GM23338 (cell line): ENCODE results near the gene POMC. TPM values are rescaled to one million over a fixed set of nuclear protein-coding genes. Genes with fewer than 3 reads are reported as not detected.

Source experiments
- ATAC-seq: fragments of 200-7000 bp; cut with Tn5 transposase; 3 replicates; pipeline ENCODE4 v1.9.1; 2020
- DNase-seq: peaks from one replicate; pipeline ENCODE4 v3.0.0-alpha.2; 2015; ENCODE audit warnings: low spot score
- H2AFZ ChIP-seq: fragments of 200-600 bp; sonication (generic); 2 replicates; pipeline ENCODE4 v1.8.0; 2016; ENCODE audit warnings: antibody characterized with exemption, mild to moderate bottlenecking, moderate library complexity
- H3F3A ChIP-seq: fragments of 200-600 bp; sonication (generic); replicated peaks from 2 replicates; pipeline ENCODE4 v1.8.0; 2017; ENCODE audit warnings: antibody characterized with exemption, mixed run types, low read depth
- H3K27ac ChIP-seq: fragments of 200-600 bp; sonication (generic); 2 replicates; pipeline ENCODE4 v1.6.1; 2016; ENCODE audit warnings: low read depth
- H3K27me3 ChIP-seq: fragments of 200-600 bp; sonication (generic); 2 replicates; pipeline ENCODE4 v1.8.0; 2016; ENCODE audit warnings: mild to moderate bottlenecking, mixed run types, moderate library complexity; ENCODE audit not compliant: insufficient read depth
- H3K36me3 ChIP-seq: fragments of 200-600 bp; sonication (generic); 2 replicates; pipeline ENCODE4 v1.8.0; 2016; ENCODE audit warnings: mild to moderate bottlenecking; ENCODE audit not compliant: insufficient read depth
- H3K4me1 ChIP-seq: fragments of 200-600 bp; sonication (generic); 2 replicates; pipeline ENCODE4 v1.8.0; 2016; ENCODE audit warnings: mild to moderate bottlenecking, moderate library complexity; ENCODE audit not compliant: insufficient read depth
- H3K4me2 ChIP-seq: fragments of 200-600 bp; sonication (generic); 2 replicates; pipeline ENCODE4 v1.7.1; 2017; ENCODE audit warnings: mixed run types
- H3K4me3 ChIP-seq: fragments of 200-600 bp; sonication (generic); 2 replicates; pipeline ENCODE4 v1.6.1; 2016; ENCODE audit warnings: mixed run types
- H3K79me2 ChIP-seq: fragments of 200-600 bp; sonication (generic); replicated peaks from 2 replicates; pipeline ENCODE4 v1.8.0; 2017; ENCODE audit warnings: mild to moderate bottlenecking; ENCODE audit not compliant: insufficient read depth
- H3K9me2 ChIP-seq: fragments of 200-600 bp; sonication (generic); 2 replicates; pipeline ENCODE4 v1.8.0; 2017; ENCODE audit not compliant: insufficient read depth
- H4K20me1 ChIP-seq: fragments of 200-600 bp; sonication (generic); replicated peaks from 2 replicates; pipeline ENCODE4 v1.8.0; 2017; ENCODE audit warnings: mild to moderate bottlenecking; ENCODE audit not compliant: insufficient read depth
- H3K27ac Mint-ChIP-seq: 2 replicates; pipeline ENCODE4 v1.8.0; 2020; ENCODE audit warnings: inconsistent platforms, mild to moderate bottlenecking, moderate library complexity, mixed read lengths
- H3K27me3 Mint-ChIP-seq: 3 replicates; pipeline ENCODE4 v1.8.0; 2022; ENCODE audit warnings: low read depth, mild to moderate bottlenecking, moderate library complexity, mixed read lengths, inconsistent platforms; ENCODE audit not compliant: insufficient read depth, poor library complexity
- H3K36me3 Mint-ChIP-seq: 3 replicates; pipeline ENCODE4 v1.8.0; 2021; ENCODE audit warnings: low read depth, mild to moderate bottlenecking, inconsistent platforms, moderate library complexity, mixed read lengths
- H3K4me1 Mint-ChIP-seq: 3 replicates; pipeline ENCODE4 v1.8.0; 2020; ENCODE audit warnings: mild to moderate bottlenecking, inconsistent platforms, mixed read lengths
- H3K4me3 Mint-ChIP-seq: 3 replicates; pipeline ENCODE4 v1.8.0; 2021; ENCODE audit warnings: moderate library complexity, mild to moderate bottlenecking, inconsistent platforms, mixed read lengths
- H3K9me3 Mint-ChIP-seq: 3 replicates; pipeline ENCODE4 v1.8.0; 2020; ENCODE audit warnings: moderate library complexity, mild to moderate bottlenecking, inconsistent platforms, mixed read lengths
- CREB1 ChIP-seq: fragments of 250-450 bp; sonication (Bioruptor Pico); IDR thresholded peaks from 2 replicates; pipeline ENCODE4 v1.5.0; 2020; ENCODE audit warnings: low read depth, mild to moderate bottlenecking, moderate library complexity
- EZH2phosphoT487 ChIP-seq: fragments of 200-600 bp; sonication (generic); IDR thresholded peaks from one replicate; pipeline ENCODE4 v1.8.1; 2018; ENCODE audit warnings: antibody characterized with exemption; ENCODE audit not compliant: unreplicated experiment
- JUNB ChIP-seq: IDR thresholded peaks from one replicate; pipeline ENCODE4 v1.6.1; 2016; ENCODE audit warnings: antibody characterized with exemption; ENCODE audit not compliant: unreplicated experiment
- NANOG ChIP-seq: IDR thresholded peaks from 2 replicates; pipeline ENCODE4 v1.6.1; 2016; ENCODE audit warnings: antibody characterized with exemption, borderline replicate concordance
- STAT1 ChIP-seq: IDR thresholded peaks from one replicate; pipeline ENCODE4 v1.6.1; 2016; ENCODE audit warnings: antibody characterized with exemption; ENCODE audit not compliant: unreplicated experiment
- ZNF114 ChIP-seq: fragments of 250-450 bp; sonication (Bioruptor Pico); IDR thresholded peaks from 2 replicates; pipeline ENCODE4 v1.5.0; 2020; ENCODE audit warnings: mild to moderate bottlenecking, moderate library complexity
- ZNF331 ChIP-seq: fragments of 250-450 bp; sonication (Bioruptor Pico); IDR thresholded peaks from 2 replicates; pipeline ENCODE4 v1.5.0; 2020; ENCODE audit warnings: low read depth, mild to moderate bottlenecking, moderate library complexity
- polyA plus RNA-seq: library from polyadenylated mRNA; unstranded; fragments of >200 nt; fragmentation: Nextera tagmentation; extraction: Ambion mirVana; gene quantifications from 2 replicates; pipeline ENCODE4 v1.2.1, GENCODE V29; 2016
- total RNA-seq: library from RNA; depleted of rRNA; stranded (reverse); fragments of >200 nt; shearing (Covaris generic); gene quantifications from 2 replicates; pipeline ENCODE4 v1.2.3, GENCODE V29; 2014
- TF ChIP-seq, protein P1 (sequence below), 2 experiments: fragments of 200-600 bp in 1 of 2; sonication (generic) in 1 of 2; conservative IDR thresholded peaks; 2 replicates each; pipeline versions ENCODE4 v1.5.1 to v1.6.1; 2016 to 2017; ENCODE audit warnings: antibody characterized with exemption in 2 of 2, low read depth in 2 of 2, mild to moderate bottlenecking in 2 of 2, moderate library complexity in 1 of 2
- TF ChIP-seq, protein P2 (sequence below): IDR thresholded peaks from one replicate; pipeline ENCODE4 v1.6.1; 2018; ENCODE audit warnings: antibody characterized with exemption; ENCODE audit not compliant: unreplicated experiment
- TF ChIP-seq, protein P3 (sequence below): IDR thresholded peaks from 2 replicates; pipeline ENCODE4 v1.6.1; 2016; ENCODE audit warnings: antibody characterized with exemption
- TF ChIP-seq, protein P4 (sequence below): fragments of 250-450 bp; sonication (Bioruptor Pico); IDR thresholded peaks from 2 replicates; pipeline ENCODE4 v1.5.0; 2020; ENCODE audit warnings: mild to moderate bottlenecking, moderate library complexity

Gene POMC
- total and polyA plus RNA-seq, 2 experiments from 2014 or later: 8.5 to 12.3 TPM

DNA sequence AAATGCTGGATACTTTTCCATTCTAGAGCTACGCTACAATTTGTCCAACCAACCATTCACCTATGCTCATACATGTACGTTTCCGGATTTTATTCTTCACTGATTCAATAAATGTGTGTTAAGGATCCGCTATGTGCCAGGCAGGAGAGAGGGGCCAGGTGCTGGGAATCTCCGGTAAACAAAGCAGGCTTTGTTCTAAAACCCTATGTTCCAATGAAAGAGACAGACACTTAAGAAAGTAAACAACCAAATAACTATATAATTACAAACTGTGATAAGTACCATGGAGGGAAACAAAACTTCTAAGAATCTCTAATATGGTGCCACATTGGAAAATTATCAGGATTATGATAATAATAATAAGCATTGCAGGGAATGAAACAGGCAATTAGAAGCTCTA lies 22.2 kb upstream of the POMC start (continued):
- TF ChIP-seq, protein P1, sequence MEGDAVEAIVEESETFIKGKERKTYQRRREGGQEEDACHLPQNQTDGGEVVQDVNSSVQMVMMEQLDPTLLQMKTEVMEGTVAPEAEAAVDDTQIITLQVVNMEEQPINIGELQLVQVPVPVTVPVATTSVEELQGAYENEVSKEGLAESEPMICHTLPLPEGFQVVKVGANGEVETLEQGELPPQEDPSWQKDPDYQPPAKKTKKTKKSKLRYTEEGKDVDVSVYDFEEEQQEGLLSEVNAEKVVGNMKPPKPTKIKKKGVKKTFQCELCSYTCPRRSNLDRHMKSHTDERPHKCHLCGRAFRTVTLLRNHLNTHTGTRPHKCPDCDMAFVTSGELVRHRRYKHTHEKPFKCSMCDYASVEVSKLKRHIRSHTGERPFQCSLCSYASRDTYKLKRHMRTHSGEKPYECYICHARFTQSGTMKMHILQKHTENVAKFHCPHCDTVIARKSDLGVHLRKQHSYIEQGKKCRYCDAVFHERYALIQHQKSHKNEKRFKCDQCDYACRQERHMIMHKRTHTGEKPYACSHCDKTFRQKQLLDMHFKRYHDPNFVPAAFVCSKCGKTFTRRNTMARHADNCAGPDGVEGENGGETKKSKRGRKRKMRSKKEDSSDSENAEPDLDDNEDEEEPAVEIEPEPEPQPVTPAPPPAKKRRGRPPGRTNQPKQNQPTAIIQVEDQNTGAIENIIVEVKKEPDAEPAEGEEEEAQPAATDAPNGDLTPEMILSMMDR (conservative IDR thresholded peaks at IDR 0.05; ENCODE audit: low read depth in 2 of 2): no peak
- TF ChIP-seq ZNF331 (CRISPR knock-in tag): no peak
- TF ChIP-seq EZH2phosphoT487: no peak
- TF ChIP-seq, protein P2, sequence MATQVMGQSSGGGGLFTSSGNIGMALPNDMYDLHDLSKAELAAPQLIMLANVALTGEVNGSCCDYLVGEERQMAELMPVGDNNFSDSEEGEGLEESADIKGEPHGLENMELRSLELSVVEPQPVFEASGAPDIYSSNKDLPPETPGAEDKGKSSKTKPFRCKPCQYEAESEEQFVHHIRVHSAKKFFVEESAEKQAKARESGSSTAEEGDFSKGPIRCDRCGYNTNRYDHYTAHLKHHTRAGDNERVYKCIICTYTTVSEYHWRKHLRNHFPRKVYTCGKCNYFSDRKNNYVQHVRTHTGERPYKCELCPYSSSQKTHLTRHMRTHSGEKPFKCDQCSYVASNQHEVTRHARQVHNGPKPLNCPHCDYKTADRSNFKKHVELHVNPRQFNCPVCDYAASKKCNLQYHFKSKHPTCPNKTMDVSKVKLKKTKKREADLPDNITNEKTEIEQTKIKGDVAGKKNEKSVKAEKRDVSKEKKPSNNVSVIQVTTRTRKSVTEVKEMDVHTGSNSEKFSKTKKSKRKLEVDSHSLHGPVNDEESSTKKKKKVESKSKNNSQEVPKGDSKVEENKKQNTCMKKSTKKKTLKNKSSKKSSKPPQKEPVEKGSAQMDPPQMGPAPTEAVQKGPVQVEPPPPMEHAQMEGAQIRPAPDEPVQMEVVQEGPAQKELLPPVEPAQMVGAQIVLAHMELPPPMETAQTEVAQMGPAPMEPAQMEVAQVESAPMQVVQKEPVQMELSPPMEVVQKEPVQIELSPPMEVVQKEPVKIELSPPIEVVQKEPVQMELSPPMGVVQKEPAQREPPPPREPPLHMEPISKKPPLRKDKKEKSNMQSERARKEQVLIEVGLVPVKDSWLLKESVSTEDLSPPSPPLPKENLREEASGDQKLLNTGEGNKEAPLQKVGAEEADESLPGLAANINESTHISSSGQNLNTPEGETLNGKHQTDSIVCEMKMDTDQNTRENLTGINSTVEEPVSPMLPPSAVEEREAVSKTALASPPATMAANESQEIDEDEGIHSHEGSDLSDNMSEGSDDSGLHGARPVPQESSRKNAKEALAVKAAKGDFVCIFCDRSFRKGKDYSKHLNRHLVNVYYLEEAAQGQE: no peak
- no peak for TF ChIP-seq NANOG
- no peak for TF ChIP-seq STAT1
- TF ChIP-seq CREB1 (CRISPR knock-in tag): no peak
- no peak for TF ChIP-seq JUNB
- no peak for TF ChIP-seq ZNF114 (CRISPR knock-in tag)
- TF ChIP-seq, protein P3, sequence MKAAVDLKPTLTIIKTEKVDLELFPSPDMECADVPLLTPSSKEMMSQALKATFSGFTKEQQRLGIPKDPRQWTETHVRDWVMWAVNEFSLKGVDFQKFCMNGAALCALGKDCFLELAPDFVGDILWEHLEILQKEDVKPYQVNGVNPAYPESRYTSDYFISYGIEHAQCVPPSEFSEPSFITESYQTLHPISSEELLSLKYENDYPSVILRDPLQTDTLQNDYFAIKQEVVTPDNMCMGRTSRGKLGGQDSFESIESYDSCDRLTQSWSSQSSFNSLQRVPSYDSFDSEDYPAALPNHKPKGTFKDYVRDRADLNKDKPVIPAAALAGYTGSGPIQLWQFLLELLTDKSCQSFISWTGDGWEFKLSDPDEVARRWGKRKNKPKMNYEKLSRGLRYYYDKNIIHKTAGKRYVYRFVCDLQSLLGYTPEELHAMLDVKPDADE: no peak

DNA sequence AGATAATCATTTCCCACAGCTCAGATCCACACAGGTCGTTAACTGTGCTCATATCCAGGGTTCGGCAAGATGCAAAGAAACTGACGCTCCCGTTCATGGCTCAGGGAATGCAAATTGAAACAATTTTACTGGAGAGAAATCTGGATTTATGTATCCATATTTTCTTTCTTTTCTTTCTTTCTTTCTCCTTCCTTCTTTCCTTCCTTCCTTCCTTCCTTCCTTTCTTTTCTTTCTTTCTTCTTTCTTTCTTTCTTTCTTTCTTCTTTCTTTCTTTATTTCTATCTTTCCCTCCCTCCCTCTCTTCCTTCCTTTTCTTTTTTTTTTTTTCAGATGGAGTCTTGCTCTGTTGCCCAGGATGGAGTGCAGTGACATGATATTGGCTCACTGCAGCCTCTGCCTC lies 20.0 kb upstream of the POMC start:
- ATAC-seq (no peak), DNase-seq (no peak)
- Histone ChIP-seq H3K4me2 (no peak overlapping the region), H3K36me3 (no peaks in the 10 kb centered on the region), H3K27me3 (no peaks in the 10 kb centered on the region), H3K79me2 (no peaks in the 10 kb centered on the region), H3F3A (no peaks in the 10 kb centered on the region), H4K20me1 (no peaks in the 10 kb centered on the region), H3K4me1 (no peaks in the 10 kb centered on the region; the same call in 1 of the 2 replicates), H3K27ac (no peak overlapping the region), H3K9me2 (no peaks in the 10 kb centered on the region), H3K4me3 (no peak overlapping the region), H2AFZ (no peak overlapping the region)
- Mint-ChIP-seq H3K36me3 (no peaks in the 10 kb centered on the region), H3K9me3 (no peaks in the 10 kb centered on the region), H3K4me3 (no peak overlapping the region), H3K27me3 (peaks cover 6% of the 10 kb centered on the region), H3K4me1 (peaks cover 5% of the 10 kb centered on the region; the same call in 2 of the 3 replicates), H3K27ac (no peak overlapping the region)
- TF ChIP-seq EZH2phosphoT487 (no peak), CREB1 (CRISPR knock-in tag) (no peak), ZNF114 (CRISPR knock-in tag) (no peak)
- TF ChIP-seq, protein P4, sequence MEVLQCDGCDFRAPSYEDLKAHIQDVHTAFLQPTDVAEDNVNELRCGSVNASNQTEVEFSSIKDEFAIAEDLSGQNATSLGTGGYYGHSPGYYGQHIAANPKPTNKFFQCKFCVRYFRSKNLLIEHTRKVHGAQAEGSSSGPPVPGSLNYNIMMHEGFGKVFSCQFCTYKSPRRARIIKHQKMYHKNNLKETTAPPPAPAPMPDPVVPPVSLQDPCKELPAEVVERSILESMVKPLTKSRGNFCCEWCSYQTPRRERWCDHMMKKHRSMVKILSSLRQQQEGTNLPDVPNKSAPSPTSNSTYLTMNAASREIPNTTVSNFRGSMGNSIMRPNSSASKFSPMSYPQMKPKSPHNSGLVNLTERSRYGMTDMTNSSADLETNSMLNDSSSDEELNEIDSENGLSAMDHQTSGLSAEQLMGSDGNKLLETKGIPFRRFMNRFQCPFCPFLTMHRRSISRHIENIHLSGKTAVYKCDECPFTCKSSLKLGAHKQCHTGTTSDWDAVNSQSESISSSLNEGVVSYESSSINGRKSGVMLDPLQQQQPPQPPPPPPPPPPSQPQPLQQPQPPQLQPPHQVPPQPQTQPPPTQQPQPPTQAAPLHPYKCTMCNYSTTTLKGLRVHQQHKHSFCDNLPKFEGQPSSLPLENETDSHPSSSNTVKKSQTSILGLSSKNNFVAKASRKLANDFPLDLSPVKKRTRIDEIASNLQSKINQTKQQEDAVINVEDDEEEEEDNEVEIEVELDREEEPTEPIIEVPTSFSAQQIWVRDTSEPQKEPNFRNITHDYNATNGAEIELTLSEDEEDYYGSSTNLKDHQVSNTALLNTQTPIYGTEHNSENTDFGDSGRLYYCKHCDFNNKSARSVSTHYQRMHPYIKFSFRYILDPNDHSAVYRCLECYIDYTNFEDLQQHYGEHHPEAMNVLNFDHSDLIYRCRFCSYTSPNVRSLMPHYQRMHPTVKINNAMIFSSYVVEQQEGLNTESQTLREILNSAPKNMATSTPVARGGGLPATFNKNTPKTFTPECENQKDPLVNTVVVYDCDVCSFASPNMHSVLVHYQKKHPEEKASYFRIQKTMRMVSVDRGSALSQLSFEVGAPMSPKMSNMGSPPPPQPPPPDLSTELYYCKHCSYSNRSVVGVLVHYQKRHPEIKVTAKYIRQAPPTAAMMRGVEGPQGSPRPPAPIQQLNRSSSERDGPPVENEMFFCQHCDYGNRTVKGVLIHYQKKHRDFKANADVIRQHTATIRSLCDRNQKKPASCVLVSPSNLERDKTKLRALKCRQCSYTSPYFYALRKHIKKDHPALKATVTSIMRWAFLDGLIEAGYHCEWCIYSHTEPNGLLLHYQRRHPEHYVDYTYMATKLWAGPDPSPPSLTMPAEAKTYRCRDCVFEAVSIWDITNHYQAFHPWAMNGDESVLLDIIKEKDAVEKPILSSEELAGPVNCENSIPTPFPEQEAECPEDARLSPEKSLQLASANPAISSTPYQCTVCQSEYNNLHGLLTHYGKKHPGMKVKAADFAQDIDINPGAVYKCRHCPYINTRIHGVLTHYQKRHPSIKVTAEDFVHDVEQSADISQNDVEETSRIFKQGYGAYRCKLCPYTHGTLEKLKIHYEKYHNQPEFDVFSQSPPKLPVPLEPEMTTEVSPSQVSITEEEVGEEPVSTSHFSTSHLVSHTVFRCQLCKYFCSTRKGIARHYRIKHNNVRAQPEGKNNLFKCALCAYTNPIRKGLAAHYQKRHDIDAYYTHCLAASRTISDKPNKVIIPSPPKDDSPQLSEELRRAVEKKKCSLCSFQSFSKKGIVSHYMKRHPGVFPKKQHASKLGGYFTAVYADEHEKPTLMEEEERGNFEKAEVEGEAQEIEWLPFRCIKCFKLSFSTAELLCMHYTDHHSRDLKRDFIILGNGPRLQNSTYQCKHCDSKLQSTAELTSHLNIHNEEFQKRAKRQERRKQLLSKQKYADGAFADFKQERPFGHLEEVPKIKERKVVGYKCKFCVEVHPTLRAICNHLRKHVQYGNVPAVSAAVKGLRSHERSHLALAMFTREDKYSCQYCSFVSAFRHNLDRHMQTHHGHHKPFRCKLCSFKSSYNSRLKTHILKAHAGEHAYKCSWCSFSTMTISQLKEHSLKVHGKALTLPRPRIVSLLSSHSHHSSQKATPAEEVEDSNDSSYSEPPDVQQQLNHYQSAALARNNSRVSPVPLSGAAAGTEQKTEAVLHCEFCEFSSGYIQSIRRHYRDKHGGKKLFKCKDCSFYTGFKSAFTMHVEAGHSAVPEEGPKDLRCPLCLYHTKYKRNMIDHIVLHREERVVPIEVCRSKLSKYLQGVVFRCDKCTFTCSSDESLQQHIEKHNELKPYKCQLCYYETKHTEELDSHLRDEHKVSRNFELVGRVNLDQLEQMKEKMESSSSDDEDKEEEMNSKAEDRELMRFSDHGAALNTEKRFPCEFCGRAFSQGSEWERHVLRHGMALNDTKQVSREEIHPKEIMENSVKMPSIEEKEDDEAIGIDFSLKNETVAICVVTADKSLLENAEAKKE: no peak
